HUDEP-2 (cell line): ENCODE results near the gene ITPA.

Experiments used
- DNase-seq, 76 experiments: peaks; one replicate each; lab custom pipeline; 2025; ENCODE audit not compliant: unreplicated experiment in 76 of 76; lab: John Stamatoyannopoulos, UW

The ITPA gene

GRCh38 chr20:3224681-3225421, 15.6 kb downstream of the ITPA start:
- peak in 22 of 76 experiments; percentile 9 to 49 (median 22) for DNase-seq

- no peak for DNase-seq
Measured at GRCh38 chr20:3226093-3226492, 16.8 kb downstream of the ITPA start.

GRCh38 chr20:3226864-3227263, 17.6 kb downstream of the ITPA start:
- DNase-seq = no peak

- no peak for DNase-seq
Measured at GRCh38 chr20:3227506-3227905, 18.2 kb downstream of the ITPA start.

- no peak for DNase-seq
Measured at GRCh38 chr20:3227936-3228749, 18.8 kb downstream of the ITPA start.

- DNase-seq = no peak
Measured at GRCh38 chr20:3228750-3229032, 19.4 kb downstream of the ITPA start.

GRCh38 chr20:3229158-3229557, 19.9 kb downstream of the ITPA start:
- DNase-seq = no peak

- no peak for DNase-seq
Measured at GRCh38 chr20:3229798-3230197, 20.5 kb downstream of the ITPA start.

GRCh38 chr20:3231116-3231515, 21.8 kb downstream of the ITPA start:
- DNase-seq = no peak

GRCh38 chr20:3231889-3232588, 22.7 kb downstream of the ITPA start:
- DNase-seq = no peak

- DNase-seq = no peak
Measured at GRCh38 chr20:3233131-3233990, 24.1 kb downstream of the ITPA start.

GRCh38 chr20:3233991-3234498, 24.7 kb downstream of the ITPA start:
- no peak for DNase-seq

GRCh38 chr20:3235666-3236324, 26.5 kb downstream of the ITPA start:
- DNase-seq = no peak

GRCh38 chr20:3237011-3237957, 28.0 kb downstream of the ITPA start:
- DNase-seq = no peak

- no peak for DNase-seq
Measured at GRCh38 chr20:3237958-3238615, 28.8 kb downstream of the ITPA start.

GRCh38 chr20:3238616-3239025, 29.3 kb downstream of the ITPA start:
- DNase-seq = peak in 3 of 76 experiments; percentile 20 to 28 (median 21)

- DNase-seq = peak in 13 of 76 experiments; percentile 9 to 43 (median 18)
Measured at GRCh38 chr20:3239026-3239866, 29.9 kb downstream of the ITPA start, which contains the start of gene SLC4A11. SLC4A11 (minus strand) TSS chr20:3239190; CDS start chr20:3239137, 53 bp downstream.
